OCI-LY3 (cell line): ENCODE measurements around the gene NCOA5.

ENCODE experiments used
- EZH2phosphoT487 ChIP-seq: fragments of 200-600 bp; shearing (Covaris generic); IDR thresholded peaks from 2 replicates; pipeline ENCODE4 v1.6.1; 2018; ENCODE audit warnings: antibody characterized with exemption, mixed run types, low read depth
- TF ChIP-seq, protein P1 (sequence below): fragments of 200-600, 300-600 bp; sonication (generic); IDR thresholded peaks from 2 replicates; pipeline ENCODE4 v1.5.1; 2014; ENCODE audit warnings: antibody characterized with exemption, low read length, low read depth

DNA sequence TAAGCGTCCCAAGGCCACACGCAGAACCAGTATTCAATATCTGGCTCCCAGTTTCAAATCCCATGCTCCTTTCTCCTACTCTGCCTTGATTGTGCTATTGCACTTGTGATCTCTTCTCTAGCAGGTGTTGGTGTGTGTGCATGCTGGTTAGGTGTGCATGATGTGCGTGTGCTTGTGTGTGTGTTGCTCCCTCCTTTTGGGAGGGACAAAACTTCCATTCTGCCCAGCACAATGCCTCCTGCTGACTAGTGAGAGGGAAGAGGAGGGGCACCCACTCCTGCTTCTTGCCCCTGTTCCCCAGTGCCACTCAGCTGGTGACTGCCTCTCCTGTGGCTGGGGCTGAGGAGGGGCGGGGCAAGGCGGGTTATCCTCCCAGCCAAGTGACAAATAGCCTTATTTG lies 48.1 kb upstream of the NCOA5 start:
- TF ChIP-seq, protein P1, sequence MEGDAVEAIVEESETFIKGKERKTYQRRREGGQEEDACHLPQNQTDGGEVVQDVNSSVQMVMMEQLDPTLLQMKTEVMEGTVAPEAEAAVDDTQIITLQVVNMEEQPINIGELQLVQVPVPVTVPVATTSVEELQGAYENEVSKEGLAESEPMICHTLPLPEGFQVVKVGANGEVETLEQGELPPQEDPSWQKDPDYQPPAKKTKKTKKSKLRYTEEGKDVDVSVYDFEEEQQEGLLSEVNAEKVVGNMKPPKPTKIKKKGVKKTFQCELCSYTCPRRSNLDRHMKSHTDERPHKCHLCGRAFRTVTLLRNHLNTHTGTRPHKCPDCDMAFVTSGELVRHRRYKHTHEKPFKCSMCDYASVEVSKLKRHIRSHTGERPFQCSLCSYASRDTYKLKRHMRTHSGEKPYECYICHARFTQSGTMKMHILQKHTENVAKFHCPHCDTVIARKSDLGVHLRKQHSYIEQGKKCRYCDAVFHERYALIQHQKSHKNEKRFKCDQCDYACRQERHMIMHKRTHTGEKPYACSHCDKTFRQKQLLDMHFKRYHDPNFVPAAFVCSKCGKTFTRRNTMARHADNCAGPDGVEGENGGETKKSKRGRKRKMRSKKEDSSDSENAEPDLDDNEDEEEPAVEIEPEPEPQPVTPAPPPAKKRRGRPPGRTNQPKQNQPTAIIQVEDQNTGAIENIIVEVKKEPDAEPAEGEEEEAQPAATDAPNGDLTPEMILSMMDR, result no peak
- TF ChIP-seq EZH2phosphoT487, result no peak
